Kidney glomerular epithelial cell (primary cell): ENCODE data around the gene PRPS2.

Experiments
- DNase-seq: peaks from one replicate; lab custom pipeline; 2025; lab: John Stamatoyannopoulos, UW

PRPS2 gene

DNA sequence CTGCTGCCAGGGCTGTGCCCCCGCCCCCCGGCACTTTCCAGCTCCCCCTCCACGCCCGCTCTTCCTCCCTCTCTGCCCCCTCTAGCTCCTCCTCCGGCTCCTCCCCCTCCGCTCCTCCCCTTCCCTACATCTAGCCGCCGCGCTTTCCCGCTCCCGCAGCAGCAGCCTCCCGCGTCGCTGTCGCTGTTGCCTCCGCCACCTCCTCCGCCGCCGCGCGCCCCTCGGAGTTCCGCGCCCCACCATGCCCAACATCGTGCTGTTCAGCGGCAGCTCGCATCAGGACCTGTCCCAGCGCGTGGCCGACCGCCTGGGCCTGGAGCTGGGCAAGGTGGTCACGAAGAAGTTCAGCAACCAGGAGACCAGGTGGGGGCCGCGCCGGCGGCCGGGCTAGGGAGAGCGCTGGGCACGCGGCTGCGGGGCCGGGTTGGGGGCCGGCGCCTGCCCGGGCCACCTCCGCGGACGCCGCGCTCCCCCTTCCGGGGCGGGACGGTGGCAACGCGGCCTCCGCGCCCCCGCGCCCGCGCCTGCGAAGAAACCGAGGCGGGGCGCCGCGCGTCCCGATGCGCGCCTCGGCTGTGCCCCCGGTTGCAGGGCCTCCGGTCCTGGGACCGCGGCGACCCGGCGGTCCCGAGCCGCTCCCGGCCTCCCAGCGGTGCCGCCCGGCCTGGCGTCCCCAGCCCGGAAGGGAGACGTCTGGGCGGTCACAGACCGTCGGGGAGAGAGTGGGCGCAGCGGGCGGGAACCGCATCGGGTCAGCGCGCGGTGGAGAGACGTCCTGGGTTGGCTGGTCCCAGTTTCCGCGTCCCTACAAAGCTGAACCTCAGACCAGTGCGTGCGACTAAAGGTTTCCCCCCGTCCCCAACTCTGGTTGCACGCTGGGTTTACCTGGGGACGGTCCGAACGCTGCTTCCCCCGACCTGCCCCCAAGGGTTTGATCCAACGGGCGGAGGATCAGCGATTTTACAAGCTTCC lies at the start of gene PRPS2:
Gene PRPS2 (plus strand): TSS at position 156 of the 972 bp plus-strand sequence. CDS start 86 bp downstream, at position 242.
- DNase-seq = peak; percentile 23

DNA sequence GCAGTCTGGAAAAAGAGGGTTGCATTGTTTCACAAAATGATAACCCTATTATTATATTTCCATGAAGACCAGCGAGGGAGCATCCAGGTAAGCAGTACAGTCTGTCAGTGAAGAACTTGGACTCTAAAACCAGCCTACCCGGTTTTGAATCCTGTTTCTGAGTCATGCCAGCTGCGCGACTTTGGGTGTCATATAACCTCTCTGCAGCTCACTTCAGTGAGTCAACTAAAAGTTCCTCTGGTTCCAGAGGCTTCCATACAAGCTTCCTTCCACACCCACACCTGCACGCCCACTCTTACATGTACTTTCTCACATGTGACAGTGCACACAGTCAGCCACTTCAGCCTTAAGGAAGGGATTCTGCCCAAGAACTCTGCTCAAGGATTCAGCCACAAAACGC lies 49.8 kb upstream of the PRPS2 start:
- DNase-seq = no peak

DNA sequence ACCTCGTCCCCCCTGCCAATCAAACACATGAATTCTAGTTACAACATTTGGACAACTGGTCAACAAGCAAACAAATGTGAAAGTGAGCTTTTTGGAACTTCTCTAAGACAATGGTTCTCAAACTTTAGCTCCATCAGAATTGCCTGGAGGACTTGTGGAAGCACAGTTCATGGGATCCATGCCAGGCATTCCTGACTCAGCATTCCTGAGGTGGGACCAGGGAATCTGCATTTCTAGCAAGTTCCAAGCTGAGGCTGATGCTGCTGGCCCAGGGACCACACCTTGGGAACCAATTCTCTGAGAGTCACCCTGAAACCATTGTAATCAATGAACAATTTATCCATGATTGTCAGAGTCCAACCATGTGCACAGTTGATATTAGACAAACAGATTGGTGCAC lies 43.8 kb upstream of the PRPS2 start:
- DNase-seq = no peak

DNA sequence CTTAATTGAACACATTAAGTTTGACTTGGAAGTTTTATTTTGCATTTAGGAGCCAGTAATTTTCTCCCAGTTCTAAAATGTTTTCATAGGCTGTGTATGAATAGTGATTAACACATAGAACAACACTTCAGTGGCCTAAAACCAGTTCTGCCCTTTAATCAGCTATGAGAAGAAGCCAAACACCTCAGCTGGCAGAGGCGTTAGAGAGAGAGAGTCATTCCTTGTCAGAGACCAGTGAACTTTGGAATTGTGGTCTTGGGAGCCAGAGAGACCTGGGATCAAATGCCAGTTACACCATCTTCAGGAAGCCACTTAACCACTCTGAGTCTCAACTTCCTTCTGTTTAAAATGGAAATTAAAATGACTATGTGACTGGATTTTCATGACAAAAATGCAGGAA lies 39.3 kb upstream of the PRPS2 start:
- no peak for DNase-seq

DNA sequence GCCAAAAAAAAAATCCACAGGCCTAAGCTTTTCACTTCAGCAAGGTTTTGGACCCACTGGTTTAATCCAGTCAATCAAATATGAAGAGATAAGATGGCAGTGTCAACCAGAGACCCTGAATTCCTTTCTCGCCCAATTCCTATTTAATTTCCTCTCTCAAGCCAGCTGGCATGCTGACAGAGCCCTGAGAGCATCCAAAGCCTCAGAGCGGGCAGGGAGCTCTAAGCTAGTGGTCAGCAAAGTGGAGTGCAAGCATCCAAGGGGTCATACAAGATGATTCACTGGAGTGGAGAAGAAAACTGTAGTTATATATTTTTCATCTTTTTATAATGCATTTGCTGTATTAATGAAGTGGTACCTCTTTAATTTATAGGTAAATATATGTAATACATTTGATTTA lies 37.8 kb upstream of the PRPS2 start:
- DNase-seq = no peak

DNA sequence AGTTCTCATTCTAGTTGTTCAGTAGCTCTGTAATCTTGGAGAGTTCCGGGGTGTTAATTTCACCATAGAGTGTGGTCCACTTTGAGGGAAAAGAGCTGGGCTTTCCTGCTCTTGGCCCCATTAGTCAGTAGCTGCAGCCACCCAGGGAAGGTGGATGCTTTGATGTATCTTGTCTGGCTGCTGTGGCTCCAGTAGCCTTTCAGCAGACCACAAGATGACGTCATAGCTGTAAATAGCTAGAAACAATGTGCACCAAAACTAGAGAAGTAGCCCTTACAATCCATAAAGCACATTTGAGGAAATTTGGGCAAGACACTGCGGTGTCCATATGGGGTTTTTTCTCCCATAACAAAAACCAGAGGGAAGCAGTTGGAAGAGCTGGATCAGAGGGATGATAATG lies 32.9 kb upstream of the PRPS2 start:
- DNase-seq = no peak

DNA sequence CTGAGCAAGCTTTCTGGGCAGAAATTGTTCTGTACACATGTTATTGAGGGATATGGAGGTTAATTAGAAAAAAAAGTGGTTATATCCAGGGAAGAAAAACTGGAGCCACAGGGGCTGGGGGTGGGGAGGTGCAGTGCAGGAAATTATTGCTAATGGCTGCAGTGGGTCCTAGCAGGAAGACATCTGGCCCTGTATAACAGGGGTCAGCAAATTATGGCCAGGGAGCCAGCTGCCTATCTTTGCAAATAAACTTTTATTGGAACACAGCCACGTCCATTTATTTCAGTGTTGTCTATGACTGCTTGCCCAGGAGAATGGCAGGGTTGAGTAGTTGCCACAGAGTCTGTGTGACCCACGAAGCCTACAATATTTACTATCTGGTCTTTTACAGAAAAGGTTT lies 23.4 kb upstream of the PRPS2 start:
- no peak for DNase-seq

DNA sequence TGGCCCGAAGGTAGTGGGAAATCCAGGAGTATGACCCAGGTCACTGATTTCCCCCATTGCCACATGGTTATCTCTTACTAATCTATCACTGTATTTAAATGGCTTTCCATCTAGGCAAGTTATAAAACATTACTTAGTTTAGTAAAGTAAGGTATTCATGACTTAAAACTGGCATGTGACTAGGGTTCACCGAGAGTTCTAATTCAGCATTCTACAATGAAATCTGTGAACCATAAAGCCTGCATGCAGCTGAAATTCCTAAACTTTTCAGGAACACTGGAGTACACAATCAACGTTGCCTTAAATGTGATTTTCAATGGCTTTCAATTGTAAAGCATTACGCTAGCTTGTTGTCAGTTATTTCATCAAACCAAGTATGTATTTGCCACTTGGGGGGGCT lies 22.7 kb upstream of the PRPS2 start:
- no peak for DNase-seq

DNA sequence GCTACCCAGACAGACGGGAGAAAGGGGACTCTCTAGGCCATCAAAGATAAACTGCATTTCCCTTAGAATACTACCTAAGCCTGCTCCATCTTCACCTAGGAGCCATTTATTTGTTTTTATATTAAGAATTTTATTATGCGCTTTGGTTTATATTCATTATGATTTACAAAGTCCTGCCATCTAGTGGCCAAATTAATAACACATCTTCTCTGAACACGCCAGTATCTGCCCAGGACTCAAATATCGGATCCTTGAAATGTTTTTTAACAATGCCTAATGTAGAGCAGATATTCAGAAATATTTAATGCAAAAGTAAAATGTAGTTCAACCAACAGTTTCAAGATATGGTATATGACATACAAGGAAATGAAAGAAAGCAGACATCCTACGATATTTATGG lies 20.8 kb upstream of the PRPS2 start:
- peak; percentile 1 for DNase-seq

DNA sequence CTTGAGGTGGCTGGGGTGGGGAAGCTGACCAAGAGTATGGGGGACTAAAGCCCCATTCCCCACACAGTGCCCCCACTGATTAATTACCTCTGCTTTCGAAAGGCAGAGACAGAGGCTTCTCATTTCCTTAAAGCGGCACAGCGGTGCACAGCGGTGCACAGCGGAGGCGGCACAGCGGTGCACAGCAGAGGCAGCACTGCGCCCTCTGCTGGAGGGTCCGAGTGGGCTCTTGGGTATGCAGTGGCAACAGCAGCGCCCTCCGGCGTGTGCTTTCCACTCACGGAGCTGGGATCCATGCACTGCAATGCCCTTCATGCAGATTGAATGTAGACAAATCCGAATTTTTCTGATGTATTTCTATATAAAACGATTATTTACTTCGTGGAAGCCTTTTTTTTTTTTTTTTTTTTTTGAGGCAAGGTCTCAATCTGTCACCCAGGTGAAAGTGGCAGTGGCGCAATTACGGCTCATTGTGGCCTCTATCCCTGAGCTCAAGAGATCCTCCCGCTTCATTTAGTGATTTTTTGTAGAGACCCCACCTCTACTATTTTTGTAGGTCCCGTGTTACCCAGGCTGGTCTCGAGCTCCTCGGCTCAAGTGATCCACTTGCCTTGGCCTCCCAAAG lies 19.7 kb upstream of the PRPS2 start:
- peak; percentile 2 for DNase-seq

DNA sequence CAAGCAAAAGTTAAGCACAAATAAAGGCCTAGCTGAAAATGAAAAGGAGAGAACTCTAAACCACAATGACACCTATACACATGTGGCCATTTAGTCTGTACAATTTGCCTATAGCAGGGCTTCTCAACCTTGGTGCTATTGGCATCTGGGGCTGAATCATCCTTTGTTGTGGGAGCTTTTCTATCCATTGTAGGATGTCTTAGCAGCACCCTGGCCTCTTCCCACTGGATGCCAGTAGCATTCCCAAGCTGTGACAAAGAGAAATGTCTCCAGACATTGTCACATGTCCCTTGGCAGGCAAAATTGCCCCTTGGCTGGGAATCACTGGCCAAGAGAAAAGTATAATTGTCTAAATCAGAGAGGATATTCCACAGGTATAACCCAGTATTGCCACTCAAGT lies 13.5 kb upstream of the PRPS2 start:
- DNase-seq = no peak

DNA sequence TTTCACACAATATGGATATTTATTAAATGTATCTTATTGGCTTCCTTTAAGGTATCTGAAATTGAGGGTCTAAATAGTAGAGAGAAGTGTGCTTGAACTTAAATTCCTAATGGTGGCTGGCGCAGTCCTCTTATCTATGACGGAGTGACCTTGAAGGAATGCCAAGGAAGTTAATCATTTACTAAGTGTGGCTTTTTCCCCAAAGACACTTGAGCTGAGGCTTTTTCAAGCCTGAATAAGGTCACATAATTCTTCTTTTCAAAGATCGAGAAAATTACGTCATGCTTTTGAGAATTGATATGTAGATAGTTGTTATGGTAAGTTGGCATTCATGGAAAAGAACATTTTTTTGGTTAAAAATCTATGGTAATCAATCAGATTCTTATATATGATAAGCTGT lies 11.7 kb upstream of the PRPS2 start:
- peak; percentile 22 for DNase-seq

DNA sequence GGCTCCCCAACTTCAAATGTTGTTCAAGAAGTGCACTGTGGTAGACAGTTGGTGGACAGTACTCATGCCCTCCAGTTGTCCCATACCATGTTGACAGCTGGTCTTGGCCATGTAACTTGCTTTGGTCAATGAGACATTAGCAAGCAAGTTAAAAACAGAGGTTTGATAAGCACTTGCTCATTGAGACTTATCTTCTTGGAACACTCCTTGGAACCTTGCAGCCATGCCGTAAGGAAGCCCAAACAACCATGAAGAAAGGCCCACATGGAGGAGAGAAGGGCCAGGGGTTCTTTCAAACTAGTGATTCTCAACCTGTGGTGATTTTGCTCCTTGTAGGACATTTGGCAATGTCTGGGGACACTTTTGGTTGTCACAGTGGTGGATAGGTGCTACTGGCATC lies 2.6 kb upstream of the PRPS2 start:
- DNase-seq = no peak

DNA sequence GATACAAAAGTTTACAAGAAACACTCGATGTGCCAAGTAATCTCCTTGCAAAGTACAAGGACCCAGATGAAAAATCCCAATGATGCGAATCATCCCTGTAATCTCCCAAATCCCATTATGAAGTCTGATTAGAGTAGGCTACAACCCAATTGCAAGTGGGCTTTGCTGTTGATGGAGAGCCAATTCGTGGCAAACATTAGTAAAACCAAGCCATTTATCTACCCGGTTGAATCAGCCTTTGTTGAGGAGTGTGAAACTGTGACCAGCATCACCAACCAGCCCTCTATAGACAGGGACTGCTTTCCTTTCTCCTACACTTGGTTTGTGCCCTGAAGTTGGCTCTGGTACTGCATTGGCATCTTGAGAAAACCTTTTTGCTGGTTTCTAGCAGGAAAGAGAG lies 1.2 kb upstream of the PRPS2 start:
- DNase-seq = no peak

DNA sequence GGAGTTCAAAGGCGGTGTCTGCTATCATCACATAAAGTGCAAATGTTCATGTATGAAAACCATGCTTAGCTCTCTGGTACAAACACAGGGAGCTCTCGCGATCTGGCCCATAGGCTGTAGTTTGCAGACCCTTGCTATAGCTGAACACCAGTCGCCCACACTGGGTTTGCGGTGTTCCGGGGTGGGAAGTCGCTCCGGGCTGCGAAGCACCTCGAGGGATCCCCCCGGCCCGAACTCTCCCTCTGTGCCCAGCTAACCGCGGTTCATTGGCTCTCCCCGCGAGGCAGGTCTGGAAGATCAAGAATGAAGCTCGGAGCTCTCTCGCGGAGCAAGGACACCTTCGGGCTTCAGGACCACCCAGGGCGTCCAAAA lies 341 bp upstream of the PRPS2 start:
- DNase-seq = no peak

DNA sequence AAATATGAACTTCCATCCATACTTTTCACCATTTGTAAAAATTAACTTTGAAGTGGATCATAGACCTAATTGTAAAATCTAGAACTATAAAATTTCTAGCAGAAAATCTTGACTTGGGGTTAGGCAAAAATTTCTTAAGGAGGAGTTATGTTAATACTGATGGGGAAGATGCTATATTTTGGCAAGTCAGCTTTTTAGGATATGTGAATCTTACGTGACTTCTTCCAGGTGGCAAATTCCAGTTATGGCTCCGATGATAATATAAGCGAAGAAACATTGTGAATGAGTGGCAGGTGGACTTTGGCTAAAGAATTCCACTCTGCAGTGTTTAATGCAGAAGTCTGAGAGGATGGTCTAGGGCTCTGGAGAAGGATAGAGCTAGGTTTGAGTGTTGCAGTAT lies 1.5 kb downstream of the PRPS2 start:
- DNase-seq = no peak

DNA sequence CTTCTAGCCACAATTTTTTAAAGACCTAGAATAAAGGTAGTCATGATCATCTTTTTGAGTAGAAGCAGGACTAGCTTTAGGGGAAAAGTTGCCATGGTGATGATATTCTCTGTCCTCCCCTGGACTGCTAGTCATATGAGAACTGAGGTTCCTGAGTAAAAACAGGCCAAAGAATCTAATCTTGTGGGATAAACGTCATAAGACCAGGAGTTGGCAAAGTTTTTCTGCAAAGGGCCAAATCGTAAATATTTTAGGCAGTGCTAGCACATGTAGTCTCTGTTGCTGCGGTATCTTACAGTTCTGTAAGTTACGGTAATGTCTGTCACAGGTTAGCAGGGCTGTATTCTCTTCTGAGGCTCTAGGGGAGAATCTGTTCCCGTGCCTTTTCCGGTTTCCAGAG lies 3.4 kb downstream of the PRPS2 start:
- DNase-seq = no peak

DNA sequence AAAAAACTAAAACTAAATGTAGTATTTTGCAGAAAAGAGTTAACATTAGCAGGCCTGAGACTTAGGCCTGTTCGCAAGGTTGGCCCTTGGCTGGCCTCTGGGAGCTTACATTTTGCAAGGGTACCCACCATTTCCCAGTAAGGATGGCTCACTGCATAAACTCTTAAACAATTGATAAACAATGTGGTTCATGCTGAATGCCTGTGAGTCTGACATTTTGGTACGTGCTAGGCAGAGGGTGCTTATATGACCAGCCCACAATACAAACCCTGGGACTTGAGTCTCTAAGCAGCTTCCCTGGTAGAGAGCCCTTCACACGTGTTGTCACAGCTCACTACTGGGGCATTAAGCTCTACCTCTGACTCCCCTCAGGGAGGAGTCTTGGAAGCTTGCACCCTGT lies 7.4 kb downstream of the PRPS2 start:
- no peak for DNase-seq

DNA sequence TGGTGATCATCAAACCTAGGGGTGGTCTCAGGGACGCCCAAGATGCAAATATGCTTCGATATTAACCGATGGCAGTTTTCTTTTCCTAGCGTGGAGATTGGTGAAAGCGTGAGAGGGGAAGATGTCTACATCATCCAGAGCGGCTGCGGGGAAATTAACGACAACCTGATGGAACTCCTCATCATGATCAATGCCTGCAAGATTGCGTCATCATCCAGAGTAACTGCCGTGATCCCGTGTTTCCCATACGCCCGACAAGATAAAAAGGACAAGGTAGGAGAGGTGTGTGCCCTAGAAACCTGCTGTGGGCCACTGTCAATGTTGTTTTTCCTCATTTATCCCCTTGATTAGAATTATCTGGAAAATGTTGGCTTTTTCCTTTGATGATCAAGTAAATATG lies 7.9 kb downstream of the PRPS2 start:
- no peak for DNase-seq

DNA sequence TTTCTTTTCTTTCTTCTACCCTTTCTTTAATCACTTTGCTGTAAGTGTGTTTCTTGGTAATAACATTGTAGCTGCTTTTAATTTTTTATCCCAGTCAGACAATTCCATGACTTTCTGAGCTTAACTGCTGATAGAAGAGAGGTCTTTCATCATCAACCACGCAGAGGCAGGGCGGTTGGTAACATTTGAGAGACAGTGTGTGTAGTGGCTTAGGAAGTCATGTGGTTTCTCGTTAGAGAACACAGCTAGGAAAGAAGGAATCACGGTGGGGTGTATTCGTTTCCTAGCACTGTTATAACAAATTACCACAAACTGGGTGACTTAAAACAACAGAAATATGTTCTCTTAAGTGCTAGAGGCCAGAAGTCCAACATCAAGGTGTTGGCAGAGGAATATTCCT lies 11.5 kb downstream of the PRPS2 start:
- DNase-seq = no peak

DNA sequence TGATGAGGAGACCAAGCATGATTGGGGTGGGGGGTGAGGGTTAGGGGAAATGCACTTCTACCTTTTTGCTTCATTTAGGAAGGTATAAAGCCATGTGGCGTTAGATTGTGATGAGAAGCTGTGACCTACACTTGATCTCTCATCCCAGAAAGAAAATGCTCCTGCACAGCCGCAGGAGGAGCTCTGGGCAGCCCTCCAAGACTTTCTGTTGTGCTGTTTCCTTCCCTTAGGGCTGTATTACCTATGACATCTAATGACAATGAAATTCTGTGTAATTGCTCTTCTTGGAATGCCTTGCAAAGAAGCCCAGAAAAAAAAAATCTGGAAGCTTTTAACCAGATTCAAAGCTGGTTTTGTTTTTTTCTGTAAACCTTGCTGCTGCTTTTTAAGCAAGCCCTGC lies 13.4 kb downstream of the PRPS2 start:
- no peak for DNase-seq

DNA sequence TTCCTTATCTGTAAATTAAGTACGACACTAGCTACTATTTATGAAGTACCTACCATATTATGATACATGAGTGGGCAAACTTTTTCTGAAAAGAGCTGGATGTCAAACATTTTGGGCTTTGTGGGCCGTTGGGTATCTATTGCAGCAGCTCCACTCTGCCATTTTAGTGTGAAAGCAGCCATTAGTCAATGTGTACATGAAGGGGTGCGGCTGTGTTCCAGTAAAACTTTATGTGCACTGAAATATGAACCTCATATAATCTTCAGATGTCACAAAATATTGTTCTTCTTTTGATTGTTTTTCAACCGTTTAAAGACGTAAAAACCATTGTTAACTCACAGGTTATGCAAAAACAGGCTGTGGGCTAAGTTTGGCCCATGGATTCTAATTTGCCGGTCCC lies 14.1 kb downstream of the PRPS2 start:
- no peak for DNase-seq

DNA sequence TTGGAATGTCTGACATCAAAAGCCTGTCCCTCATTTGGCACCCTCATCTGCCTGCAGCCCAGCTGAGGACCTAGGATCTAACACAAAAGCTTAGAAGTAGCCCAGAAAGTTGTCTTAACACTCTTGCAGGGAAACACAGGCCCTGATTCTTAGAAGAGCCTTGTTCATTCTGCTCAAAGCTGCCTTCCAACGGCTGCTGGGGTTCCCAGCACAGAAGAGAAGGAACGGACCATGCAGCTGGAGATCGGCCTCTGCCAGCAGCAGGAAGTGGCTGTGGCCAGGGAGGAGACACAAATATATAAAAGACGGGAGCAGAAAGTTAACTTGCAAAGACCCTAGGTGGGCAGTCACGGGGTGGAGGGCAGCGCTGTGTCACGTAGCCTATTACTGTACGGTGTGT lies 20.4 kb downstream of the PRPS2 start:
- no peak for DNase-seq

DNA sequence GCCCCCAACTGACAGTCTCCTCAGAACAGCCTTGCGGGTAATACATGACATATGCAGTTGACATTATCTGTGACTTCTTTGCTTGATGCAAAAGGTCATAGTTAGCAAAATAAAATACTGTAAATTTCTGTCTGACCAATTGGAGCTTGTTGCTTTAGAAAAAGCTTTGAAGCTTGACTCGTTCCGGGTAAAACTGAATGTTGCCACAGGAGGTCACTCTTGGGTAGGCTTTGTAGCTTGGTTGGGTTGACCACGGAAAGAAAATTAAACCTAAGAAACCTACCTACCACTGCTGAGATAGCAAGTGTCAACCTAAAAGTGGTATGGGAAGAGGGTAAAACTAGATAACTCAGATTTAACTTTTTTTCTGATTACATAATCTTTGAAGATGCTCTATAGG lies 23.2 kb downstream of the PRPS2 start:
- DNase-seq = no peak
